Chondrocyte (in vitro differentiated cells): ENCODE data around the gene ADAR. TPM values are rescaled to one million over a fixed set of nuclear protein-coding genes. Genes with fewer than 3 reads are reported as not detected.

ENCODE experiments used
- DNase-seq: peaks from one replicate; pipeline ENCODE4 v3.0.0; 2021; ENCODE audit warnings: mixed read lengths, low spot score
- H3K27ac Mint-ChIP-seq: one replicate; pipeline ENCODE4 v1.8.0; 2021; ENCODE audit warnings: mild to moderate bottlenecking, moderate library complexity, mixed read lengths; ENCODE audit not compliant: unreplicated experiment
- H3K27me3 Mint-ChIP-seq: 2 replicates; pipeline ENCODE4 v1.8.0; 2021; ENCODE audit warnings: low read depth, mixed read lengths
- H3K36me3 Mint-ChIP-seq: 2 replicates; pipeline ENCODE4 v1.8.0; 2021; ENCODE audit warnings: low read depth, mixed read lengths
- H3K4me1 Mint-ChIP-seq: 2 replicates; pipeline ENCODE4 v1.8.0; 2021; ENCODE audit warnings: low read depth, mild to moderate bottlenecking, mixed read lengths
- H3K4me3 Mint-ChIP-seq: one replicate; pipeline ENCODE4 v1.8.0; 2021; ENCODE audit warnings: mild to moderate bottlenecking, moderate library complexity, mixed read lengths; ENCODE audit not compliant: unreplicated experiment
- H3K9me3 Mint-ChIP-seq: 2 replicates; pipeline ENCODE4 v1.8.0; 2021; ENCODE audit warnings: low read depth, mixed read lengths
- total RNA-seq: library from RNA; stranded (reverse); gene quantifications from 3 replicates; pipeline ENCODE4 v1.2.1, GENCODE V29; 2021
- TF ChIP-seq, protein P1 (sequence below): fragments of 200-600 bp; sonication (generic); IDR thresholded peaks from 2 replicates; pipeline ENCODE4 v1.5.0; 2021; ENCODE audit warnings: antibody characterized with exemption, mild to moderate bottlenecking, moderate library complexity

ADAR gene
- total RNA-seq, 1 donor from 2014 or later: 125 TPM

DNA sequence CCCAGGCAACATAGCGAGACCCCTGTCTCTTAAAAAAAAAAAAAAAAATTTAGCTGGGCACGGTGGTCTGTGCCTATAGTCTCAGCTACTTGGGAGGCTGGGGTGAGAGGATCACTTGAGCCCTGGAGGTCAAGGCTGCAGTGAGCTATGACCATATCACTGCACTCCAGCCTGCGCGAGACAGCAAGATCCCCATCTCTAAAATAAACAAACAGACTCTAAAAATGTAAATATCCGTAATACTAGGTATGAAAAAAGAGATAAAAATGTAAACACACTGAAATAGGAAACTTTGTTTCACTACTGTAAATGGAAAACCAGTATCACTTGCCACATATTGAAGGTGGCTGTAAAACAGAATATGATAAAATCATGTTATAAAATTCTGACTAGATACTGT, 17.2 kb downstream of the ADAR start:
- no peak overlapping the region for H3K27ac Mint-ChIP-seq
- no peaks in the 10 kb centered on the region for H3K9me3 Mint-ChIP-seq
- DNase-seq: no peak
- H3K4me3 Mint-ChIP-seq: no peak overlapping the region
- TF ChIP-seq, protein P1, sequence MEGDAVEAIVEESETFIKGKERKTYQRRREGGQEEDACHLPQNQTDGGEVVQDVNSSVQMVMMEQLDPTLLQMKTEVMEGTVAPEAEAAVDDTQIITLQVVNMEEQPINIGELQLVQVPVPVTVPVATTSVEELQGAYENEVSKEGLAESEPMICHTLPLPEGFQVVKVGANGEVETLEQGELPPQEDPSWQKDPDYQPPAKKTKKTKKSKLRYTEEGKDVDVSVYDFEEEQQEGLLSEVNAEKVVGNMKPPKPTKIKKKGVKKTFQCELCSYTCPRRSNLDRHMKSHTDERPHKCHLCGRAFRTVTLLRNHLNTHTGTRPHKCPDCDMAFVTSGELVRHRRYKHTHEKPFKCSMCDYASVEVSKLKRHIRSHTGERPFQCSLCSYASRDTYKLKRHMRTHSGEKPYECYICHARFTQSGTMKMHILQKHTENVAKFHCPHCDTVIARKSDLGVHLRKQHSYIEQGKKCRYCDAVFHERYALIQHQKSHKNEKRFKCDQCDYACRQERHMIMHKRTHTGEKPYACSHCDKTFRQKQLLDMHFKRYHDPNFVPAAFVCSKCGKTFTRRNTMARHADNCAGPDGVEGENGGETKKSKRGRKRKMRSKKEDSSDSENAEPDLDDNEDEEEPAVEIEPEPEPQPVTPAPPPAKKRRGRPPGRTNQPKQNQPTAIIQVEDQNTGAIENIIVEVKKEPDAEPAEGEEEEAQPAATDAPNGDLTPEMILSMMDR: no peak
- H3K27me3 Mint-ChIP-seq: no peaks in the 10 kb centered on the region
- H3K36me3 Mint-ChIP-seq: peaks cover 66% of the 10 kb centered on the region
- no peaks in the 10 kb centered on the region for H3K4me1 Mint-ChIP-seq

DNA sequence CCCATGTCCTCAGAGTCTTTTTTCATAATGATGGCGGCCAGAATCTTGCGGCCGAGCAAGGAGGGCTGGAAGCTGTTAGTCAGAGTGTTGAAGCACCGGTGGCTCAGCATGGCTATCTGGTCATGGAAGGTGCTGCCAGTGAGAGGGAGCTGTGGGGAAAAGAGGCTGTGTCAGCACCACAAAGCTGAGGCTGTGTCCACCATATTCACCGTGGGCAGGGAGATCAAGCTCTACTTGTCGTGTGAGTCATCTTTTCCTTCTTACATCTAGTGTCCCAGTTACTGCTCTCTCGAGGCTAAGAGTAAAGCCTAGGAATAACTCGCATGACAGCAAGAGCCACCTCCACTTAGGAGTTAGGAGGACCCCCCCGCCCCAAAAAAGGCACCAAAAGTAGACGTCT, 18.2 kb downstream of the ADAR start:
- TF ChIP-seq, protein P1: no peak
- Mint-ChIP-seq H3K4me3 (no peak overlapping the region), H3K9me3 (no peaks in the 10 kb centered on the region), H3K4me1 (peaks cover under 1% of the 10 kb centered on the region), H3K36me3 (peaks cover 73% of the 10 kb centered on the region), H3K27me3 (no peaks in the 10 kb centered on the region), H3K27ac (no peak overlapping the region)
- DNase-seq: no peak

DNA sequence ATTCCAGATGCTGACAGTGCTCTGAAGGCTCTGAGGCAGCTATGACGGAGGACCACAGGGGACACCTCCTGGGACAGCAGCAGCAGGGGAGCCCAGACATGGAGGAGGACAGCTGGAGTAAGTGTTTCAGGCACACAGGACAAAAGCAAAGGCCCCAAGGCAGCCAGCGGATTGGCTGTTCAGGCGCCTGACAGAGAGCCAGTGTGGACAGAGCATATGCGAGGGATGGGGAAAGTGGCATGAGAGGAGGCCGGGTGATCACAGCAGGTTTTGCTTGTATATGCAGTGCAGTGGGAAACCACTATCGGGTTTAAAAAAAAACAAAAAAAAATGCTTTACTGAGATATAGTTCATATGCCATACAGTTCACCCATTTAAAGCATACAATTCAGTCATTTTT, 21.3 kb downstream of the ADAR start:
- H3K27me3 Mint-ChIP-seq: no peaks in the 10 kb centered on the region
- H3K27ac Mint-ChIP-seq: no peak overlapping the region
- H3K4me1 Mint-ChIP-seq: peaks cover 14% of the 10 kb centered on the region
- H3K9me3 Mint-ChIP-seq: no peaks in the 10 kb centered on the region
- peaks cover 76% of the 10 kb centered on the region for H3K36me3 Mint-ChIP-seq
- TF ChIP-seq, protein P1: no peak
- no peak for DNase-seq
- no peak overlapping the region for H3K4me3 Mint-ChIP-seq

DNA sequence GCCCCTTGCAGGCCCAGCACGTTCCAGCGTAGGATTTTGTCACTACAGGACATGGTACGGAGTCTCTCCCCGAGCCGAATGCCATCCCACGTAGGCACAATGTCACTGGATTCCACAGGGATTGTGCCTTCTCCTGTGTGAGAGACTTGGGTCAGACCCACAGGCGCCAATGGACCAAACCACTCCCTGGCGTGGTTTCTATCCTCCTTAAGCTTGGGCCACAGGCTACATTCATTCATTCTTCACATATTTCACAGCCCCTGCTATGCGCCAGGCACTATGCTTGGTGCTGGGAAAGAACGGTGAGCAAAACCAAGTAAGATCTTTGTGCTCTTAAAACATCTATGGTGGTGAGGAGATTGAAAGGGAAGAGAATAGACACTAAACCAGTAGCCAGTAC, 21.8 kb downstream of the ADAR start:
- H3K36me3 Mint-ChIP-seq: peaks cover 74% of the 10 kb centered on the region
- no peaks in the 10 kb centered on the region for H3K27me3 Mint-ChIP-seq
- H3K4me1 Mint-ChIP-seq: peaks cover 14% of the 10 kb centered on the region
- no peak overlapping the region for H3K27ac Mint-ChIP-seq
- H3K9me3 Mint-ChIP-seq: no peaks in the 10 kb centered on the region
- no peak overlapping the region for H3K4me3 Mint-ChIP-seq
- no peak for DNase-seq
- TF ChIP-seq, protein P1: no peak

DNA sequence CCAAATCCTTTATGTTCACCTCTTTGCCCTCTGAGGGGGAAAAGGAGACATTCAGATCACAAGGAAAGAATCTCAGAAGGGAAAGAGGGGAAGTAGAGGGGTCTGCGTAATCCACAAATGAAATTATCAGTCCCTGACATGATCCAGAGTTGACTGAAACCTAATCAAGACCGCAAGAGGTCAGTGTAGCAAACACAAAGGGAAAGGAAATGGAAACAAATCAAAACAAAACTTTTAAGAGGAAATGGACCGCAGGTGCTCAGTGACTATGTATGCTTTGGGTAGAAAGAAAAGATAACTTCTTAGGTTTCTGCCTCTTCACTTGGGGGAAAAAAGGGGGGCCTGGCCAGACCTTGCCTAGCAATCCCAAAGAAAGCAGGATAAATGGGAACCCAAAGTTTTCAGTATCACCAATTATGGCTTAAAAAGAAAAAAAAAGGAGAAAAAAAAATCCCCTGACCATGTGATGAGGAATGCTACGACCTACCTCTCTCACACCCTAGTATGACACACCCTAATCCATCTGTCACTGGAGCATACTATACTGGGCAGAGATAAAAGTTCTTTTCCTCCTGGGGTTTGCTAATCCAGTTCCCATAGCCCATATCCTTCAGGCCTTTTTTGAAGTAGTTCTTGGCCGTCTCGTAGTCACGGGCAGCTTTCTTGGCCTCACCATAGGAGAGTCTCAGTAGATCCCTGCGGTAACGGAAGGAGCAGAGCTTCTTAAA, 23.6 kb downstream of the ADAR start:
- Mint-ChIP-seq H3K27ac (peak overlapping the region; percentile 72), H3K4me1 (peaks cover 14% of the 10 kb centered on the region), H3K36me3 (peaks cover 75% of the 10 kb centered on the region), H3K4me3 (no peak overlapping the region), H3K27me3 (no peaks in the 10 kb centered on the region), H3K9me3 (no peaks in the 10 kb centered on the region)
- TF ChIP-seq, protein P1: no peak
- no peak for DNase-seq
